Measurements from ENCODE around the gene ILK.

Gene ILK

DNA sequence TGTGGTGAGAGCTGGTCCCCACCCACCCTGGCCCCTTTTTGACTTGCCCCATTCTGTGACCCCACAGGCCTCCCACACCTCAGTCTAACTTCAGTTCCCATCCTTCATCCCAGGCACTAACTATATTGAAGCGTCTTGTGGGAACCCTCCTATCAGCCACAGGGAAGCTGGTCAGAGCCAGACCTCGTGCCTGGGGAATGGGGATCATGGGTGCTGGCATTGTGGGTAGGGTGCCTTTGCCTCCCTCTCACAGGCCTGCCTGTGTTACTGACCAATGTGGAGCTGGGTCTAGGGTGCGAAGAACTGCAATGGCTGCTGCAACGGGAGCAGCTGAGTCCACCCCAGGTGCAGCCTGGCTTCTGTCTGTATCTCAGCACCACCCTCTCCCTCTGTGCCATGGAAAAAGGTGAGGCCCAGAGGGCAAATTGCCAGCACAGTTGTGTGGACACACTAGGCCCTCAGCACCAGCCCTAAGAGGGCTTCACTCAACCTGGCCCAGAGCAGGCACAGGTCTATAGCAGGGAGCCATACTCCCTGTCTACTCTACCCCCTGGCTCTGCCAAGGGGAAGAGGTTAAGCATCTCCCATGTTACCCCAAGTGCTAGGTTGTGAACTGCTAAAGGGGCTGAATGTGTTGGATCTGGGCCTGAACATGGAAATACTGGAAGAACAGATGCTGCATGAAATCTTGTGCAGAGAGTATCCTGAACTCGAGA is 37.4 kb upstream of the ILK start:
- Histone ChIP-seq H3K9me2 (replicated peaks; ENCODE audit: insufficient read depth, low read length) (no peaks in the 10 kb centered on the region), H3K4me2 (ENCODE audit: low read depth, low read length, poor library complexity, severe bottlenecking) (no peak overlapping the region), H3K9me3 (ENCODE audit: insufficient read depth, low read length) (no peaks in the 10 kb centered on the region), H3K36me3 (ENCODE audit: low read length) (no peaks in the 10 kb centered on the region), H3K27me3 (ENCODE audit: low read length) (no peaks in the 10 kb centered on the region), H3K79me2 (ENCODE audit: insufficient read depth, low read length) (no peaks in the 10 kb centered on the region), H3F3A (ENCODE audit: insufficient read depth) (no peaks in the 10 kb centered on the region), H4K20me1 (ENCODE audit: low read depth, low read length) (no peaks in the 10 kb centered on the region), H3K9ac (ENCODE audit: low read length) (no peak overlapping the region), H3K4me3 (ENCODE audit: insufficient read depth, low read length, poor library complexity, severe bottlenecking) (no peak overlapping the region), H3K27ac (ENCODE audit: low read depth, low read length) (no peak overlapping the region), H2AFZ (ENCODE audit: low read depth, low read length, severe bottlenecking) (no peak overlapping the region)
- no peak for TF ChIP-seq EZH2phosphoT487 (conservative IDR thresholded peaks at IDR 0.05; ENCODE audit: low read length)
- TF ChIP-seq, protein P1, sequence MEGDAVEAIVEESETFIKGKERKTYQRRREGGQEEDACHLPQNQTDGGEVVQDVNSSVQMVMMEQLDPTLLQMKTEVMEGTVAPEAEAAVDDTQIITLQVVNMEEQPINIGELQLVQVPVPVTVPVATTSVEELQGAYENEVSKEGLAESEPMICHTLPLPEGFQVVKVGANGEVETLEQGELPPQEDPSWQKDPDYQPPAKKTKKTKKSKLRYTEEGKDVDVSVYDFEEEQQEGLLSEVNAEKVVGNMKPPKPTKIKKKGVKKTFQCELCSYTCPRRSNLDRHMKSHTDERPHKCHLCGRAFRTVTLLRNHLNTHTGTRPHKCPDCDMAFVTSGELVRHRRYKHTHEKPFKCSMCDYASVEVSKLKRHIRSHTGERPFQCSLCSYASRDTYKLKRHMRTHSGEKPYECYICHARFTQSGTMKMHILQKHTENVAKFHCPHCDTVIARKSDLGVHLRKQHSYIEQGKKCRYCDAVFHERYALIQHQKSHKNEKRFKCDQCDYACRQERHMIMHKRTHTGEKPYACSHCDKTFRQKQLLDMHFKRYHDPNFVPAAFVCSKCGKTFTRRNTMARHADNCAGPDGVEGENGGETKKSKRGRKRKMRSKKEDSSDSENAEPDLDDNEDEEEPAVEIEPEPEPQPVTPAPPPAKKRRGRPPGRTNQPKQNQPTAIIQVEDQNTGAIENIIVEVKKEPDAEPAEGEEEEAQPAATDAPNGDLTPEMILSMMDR (IDR thresholded peaks at IDR 0.05; ENCODE audit: insufficient read depth, low read length, poor library complexity, severe bottlenecking) = no peak

DNA sequence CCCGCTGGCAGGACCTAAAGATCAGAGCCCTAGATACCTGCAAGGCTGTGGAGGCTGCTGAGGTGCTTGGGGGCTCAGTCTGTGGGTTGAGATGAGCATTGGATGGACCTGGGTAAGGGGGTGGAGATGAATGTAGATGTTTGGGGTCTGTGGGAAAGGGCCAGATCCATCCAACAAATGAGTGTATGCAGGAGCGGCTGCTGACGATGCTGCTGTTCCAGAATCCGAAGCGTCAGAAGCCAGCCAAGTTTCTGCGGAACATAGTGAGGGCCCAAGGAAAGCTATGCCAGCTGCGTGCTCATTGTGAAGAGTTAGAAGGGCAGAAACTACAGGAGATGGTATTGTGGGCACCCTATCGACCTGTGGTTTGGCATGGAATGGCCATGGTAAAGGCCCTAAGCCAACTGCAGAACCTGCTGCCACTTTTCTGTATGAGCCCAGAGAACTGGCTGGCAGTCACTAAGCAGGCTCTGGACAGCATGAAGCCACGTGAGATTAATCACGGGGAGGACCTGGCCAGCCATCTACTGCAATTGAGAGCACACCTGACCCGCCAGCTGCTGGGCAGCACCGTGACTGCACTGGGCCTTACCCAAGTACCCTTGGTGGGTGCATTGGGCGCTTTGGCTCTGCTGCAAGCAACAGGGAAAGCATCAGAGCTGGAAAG is 36.7 kb upstream of the ILK start:
- H3K9me2 ChIP-seq (replicated peaks; ENCODE audit: insufficient read depth, low read length) = no peaks in the 10 kb centered on the region
- no peak overlapping the region for H3K4me2 ChIP-seq (ENCODE audit: low read depth, low read length, poor library complexity, severe bottlenecking)
- no peak overlapping the region for H3K27ac ChIP-seq (ENCODE audit: low read depth, low read length)
- H3K79me2 ChIP-seq (ENCODE audit: insufficient read depth, low read length) = no peaks in the 10 kb centered on the region
- H3K27me3 ChIP-seq (ENCODE audit: low read length) = no peaks in the 10 kb centered on the region
- no peak overlapping the region for H2AFZ ChIP-seq (ENCODE audit: low read depth, low read length, severe bottlenecking)
- H3K9me3 ChIP-seq (ENCODE audit: insufficient read depth, low read length) = no peaks in the 10 kb centered on the region
- H3F3A ChIP-seq (ENCODE audit: insufficient read depth) = no peaks in the 10 kb centered on the region
- H4K20me1 ChIP-seq (ENCODE audit: low read depth, low read length) = no peaks in the 10 kb centered on the region
- H3K36me3 ChIP-seq (ENCODE audit: low read length) = no peaks in the 10 kb centered on the region
- no peak overlapping the region for H3K4me3 ChIP-seq (ENCODE audit: insufficient read depth, low read length, poor library complexity, severe bottlenecking)
- H3K9ac ChIP-seq (ENCODE audit: low read length) = no peak overlapping the region
- TF ChIP-seq, protein P1 (IDR thresholded peaks at IDR 0.05; ENCODE audit: insufficient read depth, low read length, poor library complexity, severe bottlenecking) = no peak
- TF ChIP-seq EZH2phosphoT487 (conservative IDR thresholded peaks at IDR 0.05; ENCODE audit: low read length) = no peak

DNA sequence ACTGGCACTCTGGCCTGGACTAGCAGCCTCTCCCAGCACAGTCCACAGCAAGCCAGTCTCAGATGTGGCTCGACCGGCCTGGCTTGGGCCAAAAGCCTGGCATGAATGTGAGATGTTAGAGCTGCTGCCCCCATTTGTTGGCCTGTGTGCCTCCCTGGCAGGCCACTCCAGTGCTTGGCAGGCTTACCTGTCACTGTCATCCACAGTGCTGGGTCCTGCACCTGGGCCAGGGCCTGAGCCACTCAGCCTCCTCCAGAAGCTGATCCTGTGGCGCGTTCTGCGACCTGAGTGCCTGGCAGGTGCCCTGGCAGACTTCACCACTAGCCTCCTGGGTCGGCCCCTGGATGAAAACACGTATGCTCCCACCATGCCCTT is 36.2 kb upstream of the ILK start:
- Histone ChIP-seq H3K9ac (ENCODE audit: low read length) (no peak overlapping the region), H3K4me2 (ENCODE audit: low read depth, low read length, poor library complexity, severe bottlenecking) (no peak overlapping the region), H3K27me3 (ENCODE audit: low read length) (no peaks in the 10 kb centered on the region), H4K20me1 (ENCODE audit: low read depth, low read length) (no peaks in the 10 kb centered on the region), H3K36me3 (ENCODE audit: low read length) (no peaks in the 10 kb centered on the region), H3K9me2 (replicated peaks; ENCODE audit: insufficient read depth, low read length) (no peaks in the 10 kb centered on the region), H3K27ac (ENCODE audit: low read depth, low read length) (no peak overlapping the region), H3K4me3 (ENCODE audit: insufficient read depth, low read length, poor library complexity, severe bottlenecking) (no peak overlapping the region), H3F3A (ENCODE audit: insufficient read depth) (no peaks in the 10 kb centered on the region), H3K79me2 (ENCODE audit: insufficient read depth, low read length) (no peaks in the 10 kb centered on the region), H3K9me3 (ENCODE audit: insufficient read depth, low read length) (no peaks in the 10 kb centered on the region), H2AFZ (ENCODE audit: low read depth, low read length, severe bottlenecking) (no peak overlapping the region)
- TF ChIP-seq, protein P1 (IDR thresholded peaks at IDR 0.05; ENCODE audit: insufficient read depth, low read length, poor library complexity, severe bottlenecking) = no peak
- no peak for TF ChIP-seq EZH2phosphoT487 (conservative IDR thresholded peaks at IDR 0.05; ENCODE audit: low read length)
